Measurements from ENCODE around the gene CARD10.
"Not testable (repeated sequence)": the region's sequence is repeated elsewhere in the genome, so short reads cannot be mapped to it uniquely, and the experiment has no call there.

Gene CARD10

DNA sequence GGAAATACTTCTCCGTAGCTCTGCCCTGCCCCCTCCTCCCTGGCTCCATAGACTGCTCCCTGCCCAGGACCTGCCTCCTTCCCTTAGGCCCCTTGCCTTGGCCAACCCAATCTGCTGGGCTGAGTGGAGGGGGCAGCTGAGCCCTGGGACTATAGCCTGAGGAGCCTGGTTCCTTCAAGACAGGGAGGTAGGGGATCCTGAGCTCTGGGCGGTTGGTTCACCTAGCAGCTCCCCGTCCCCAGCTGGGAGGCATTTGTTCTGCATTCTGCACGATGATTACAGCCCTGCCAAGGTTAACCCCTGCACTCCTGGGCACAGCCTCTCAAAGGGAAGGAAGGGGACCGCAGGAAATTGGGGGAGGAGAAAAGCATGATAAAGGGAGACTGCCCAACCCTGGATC lies 37.5 kb upstream of the CARD10 start:
- DNase-seq (ENCODE audit: low read depth): no peak

GRCh38 chr22:37555029-37555428 lies 35.8 kb upstream of the CARD10 start:
- DNase-seq (ENCODE audit: low read depth): no peak

DNA sequence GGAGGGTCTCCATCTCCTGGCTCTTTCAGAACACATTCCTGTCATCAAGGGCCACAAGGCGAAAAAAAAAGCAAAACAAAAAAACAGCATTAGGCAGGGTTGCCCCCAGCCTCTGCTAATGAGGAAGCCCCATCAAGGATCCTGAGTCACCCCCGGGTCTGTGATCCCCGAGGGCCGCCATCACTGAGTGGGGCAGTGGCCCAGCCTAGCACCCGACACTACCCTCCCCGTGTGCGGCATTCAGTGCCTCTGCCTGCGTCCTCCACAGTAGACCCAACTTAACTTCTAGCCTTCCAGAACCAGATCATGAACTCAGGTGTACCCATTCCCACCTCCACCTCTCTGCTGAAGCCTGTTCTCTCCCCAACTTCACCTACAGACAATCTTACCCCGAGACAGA lies 34.5 kb upstream of the CARD10 start:
- DNase-seq (ENCODE audit: low read depth): no peak

GRCh38 chr22:37552524-37553163 lies 33.4 kb upstream of the CARD10 start:
- DNase-seq (ENCODE audit: low read depth): no peak

- DNase-seq (ENCODE audit: low read depth): no peak
Measured at GRCh38 chr22:37551981-37552380, 32.8 kb upstream of the CARD10 start.

DNA sequence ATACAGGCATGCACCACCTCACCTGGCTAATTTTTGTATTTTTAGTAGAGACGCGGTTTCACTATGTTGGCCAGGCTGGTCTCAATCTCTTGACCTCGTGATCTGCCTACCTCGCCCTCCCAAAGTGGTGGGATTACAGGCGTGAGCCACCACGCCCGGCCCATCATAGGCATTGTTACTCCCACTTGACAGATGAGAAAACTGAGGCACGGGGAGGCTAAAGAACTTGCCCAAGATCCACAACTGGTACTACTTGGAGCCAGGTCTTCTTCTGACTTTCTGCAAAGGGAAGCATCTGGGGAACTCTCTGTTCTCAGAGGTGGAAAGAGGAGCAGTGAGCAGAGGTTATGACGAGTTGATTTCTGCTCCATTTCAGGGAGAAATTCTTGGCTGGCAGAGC lies 31.7 kb upstream of the CARD10 start:
- not testable (repeated sequence) for DNase-seq (ENCODE audit: low read depth)

DNA sequence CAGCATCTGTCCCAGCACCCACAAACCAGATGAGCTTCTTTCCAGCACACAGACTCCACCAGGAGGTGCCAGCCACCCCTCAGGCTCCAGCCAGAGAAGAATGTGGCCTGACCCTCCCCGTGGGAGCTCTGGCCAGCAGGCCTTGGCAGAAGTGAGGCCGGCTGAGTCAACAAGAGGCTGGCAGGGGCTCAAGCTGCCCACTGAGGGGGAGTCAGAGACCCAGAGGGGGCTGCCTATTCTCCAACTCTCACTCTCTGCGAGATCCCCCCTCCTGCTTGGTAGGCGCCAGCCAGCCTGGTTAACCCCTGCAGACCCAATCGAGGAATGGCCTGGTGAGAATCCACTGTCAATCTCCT lies 30.5 kb upstream of the CARD10 start:
- DNase-seq (ENCODE audit: low read depth): no peak

- no peak for DNase-seq (ENCODE audit: low read depth)
Measured at GRCh38 chr22:37547251-37547741, 28.1 kb upstream of the CARD10 start.

GRCh38 chr22:37546437-37547250 lies 27.4 kb upstream of the CARD10 start:
- DNase-seq (ENCODE audit: low read depth): no peak

DNA sequence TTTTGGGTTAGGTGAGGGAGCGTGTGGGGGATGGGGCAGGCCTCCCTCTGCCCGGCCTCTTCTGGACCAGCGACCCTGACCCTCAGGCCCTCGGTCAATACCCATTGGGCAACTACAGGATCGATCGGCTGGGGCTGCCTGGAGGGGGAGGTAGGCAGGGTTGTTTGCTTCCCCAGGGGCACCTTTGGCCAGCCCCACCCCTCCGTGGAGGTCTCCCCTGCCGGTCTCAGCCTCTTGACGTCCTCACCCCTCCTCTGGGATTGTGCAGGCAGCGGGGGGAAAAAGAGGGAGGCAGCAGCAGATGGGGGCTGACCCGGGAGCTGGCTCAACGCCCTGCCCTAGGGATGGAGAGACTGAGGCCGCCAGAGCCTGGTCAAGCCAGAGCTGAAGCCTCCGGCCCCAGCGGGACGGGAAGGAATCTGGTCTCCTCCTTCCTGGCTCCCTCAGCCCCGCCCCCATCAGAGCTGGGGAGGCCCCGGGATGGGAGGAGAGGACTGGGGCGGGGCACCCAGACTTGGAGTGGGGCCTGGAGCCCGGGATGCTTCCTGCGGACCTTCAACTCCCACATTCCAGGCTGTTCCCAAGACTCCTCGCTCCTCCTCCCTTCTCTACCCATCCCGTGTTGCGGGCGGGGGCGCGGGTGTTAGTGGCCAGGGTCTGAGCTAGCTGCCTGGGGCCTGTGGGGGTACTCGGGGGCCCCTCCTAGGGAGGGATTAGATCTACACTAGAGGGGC lies 26.7 kb upstream of the CARD10 start:
- DNase-seq (ENCODE audit: low read depth): no peak

DNA sequence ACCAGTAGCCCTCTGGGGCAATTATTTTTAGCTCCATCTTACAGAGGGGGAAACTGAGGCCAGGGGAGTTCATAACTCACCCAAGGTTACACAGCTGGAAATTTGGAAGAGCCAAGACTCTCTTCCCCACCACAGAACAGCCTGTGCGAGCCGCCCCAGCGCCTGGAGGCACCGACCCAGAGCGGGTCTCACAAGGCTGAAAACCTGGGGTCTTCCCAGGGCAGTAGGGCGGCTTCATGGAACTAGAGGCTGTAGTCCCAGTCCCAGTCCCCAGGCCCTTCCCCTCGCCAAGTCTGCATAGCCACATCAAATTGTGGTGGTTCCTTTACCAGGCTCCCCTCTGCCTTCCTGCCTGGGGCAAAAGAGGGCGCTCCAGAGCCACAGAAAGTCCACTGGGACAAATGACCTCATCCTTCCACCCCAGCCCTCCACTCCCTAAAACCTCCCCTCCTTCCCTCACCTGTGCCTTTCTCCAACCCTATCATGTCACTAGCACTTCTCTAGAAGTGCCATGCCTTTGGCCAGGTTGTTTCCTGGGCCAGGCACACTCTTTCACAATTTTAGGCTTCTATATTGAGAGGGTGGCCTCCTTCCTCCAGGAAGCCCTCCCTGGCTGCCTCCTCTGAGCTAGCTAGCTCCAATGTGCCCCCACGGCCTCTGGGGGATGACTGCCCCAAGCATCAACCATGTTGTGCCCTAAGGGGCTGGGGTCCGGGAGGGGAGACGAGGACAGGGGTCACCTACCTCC lies 25.9 kb upstream of the CARD10 start:
- DNase-seq (ENCODE audit: low read depth): no peak

GRCh38 chr22:37542959-37543358 lies 23.7 kb upstream of the CARD10 start:
- DNase-seq (ENCODE audit: low read depth): no peak

- DNase-seq (ENCODE audit: low read depth): not testable (repeated sequence)
Measured at GRCh38 chr22:37542416-37542815, 23.2 kb upstream of the CARD10 start.

- not testable (repeated sequence) for DNase-seq (ENCODE audit: low read depth)
Measured at GRCh38 chr22:37539790-37540189, 20.6 kb upstream of the CARD10 start.

- peak; percentile 81 for DNase-seq (ENCODE audit: low read depth)
Measured at GRCh38 chr22:37538590-37539357, 19.6 kb upstream of the CARD10 start.

GRCh38 chr22:37535159-37535558 lies 15.9 kb upstream of the CARD10 start:
- DNase-seq (ENCODE audit: low read depth): no peak

- DNase-seq (ENCODE audit: low read depth): no peak
Measured at GRCh38 chr22:37534445-37534844, 15.2 kb upstream of the CARD10 start.

GRCh38 chr22:37533995-37534394 lies 14.8 kb upstream of the CARD10 start:
- no peak for DNase-seq (ENCODE audit: low read depth)

DNA sequence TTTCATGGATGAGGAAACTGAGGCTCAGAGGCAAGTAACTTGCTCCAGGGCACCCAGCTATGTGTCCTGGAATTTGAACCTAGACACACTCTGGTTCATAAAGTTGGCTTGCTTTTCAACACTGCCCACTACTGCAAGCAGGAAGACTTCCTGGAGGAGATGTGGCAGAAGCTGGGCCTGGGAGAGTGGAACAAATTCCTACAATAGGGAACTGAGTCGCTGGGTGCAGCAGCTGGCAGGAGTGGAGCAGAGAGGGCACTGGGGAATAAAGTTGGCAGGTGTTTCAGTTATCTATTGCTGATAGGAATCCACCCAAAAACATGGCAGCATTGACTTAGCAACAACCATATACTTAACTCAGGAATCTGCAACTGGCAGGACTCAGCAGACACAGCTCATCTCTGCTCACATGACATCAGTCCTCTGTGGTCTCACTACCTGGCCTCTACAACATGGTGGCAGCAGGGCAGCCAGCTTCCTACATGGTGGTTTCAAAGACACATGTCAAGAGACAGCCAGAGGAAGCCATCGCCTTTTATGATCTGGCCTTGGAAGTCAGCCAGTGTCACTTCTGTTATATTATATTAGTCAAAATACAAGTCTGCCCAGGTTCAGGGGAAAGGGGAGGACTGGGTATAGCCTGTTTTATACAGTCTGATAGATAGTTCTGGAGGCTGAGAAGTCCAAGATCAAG lies 10.6 kb upstream of the CARD10 start:
- DNase-seq (ENCODE audit: low read depth): no peak

- DNase-seq (ENCODE audit: low read depth): not testable (repeated sequence)
Measured at GRCh38 chr22:37527952-37528351, 8.7 kb upstream of the CARD10 start.
